Uterus (tissue), 4 donors: ENCODE data around the gene TOGARAM1. TPM values are rescaled to one million over a fixed set of nuclear protein-coding genes. Genes with fewer than 3 reads are reported as not detected.

ENCODE experiments used
- DNase-seq, 2 donors: peaks; one replicate each; pipeline ENCODE4 v3.0.0-alpha.2; 2019 to 2020
- H3K27ac ChIP-seq, 2 donors: fragments of 200-600 bp; sonication (generic); 1 replicate in 1 of 2; 2 replicates in 1 of 2; pipeline ENCODE4 v1.5.1; 2016 to 2018
- H3K27me3 ChIP-seq, 2 donors: fragments of 200-600 bp; sonication (generic); one replicate each; pipeline ENCODE4 v1.5.1; 2018 to 2019; ENCODE audit warnings: control low read depth in 1 of 2
- H3K36me3 ChIP-seq, 2 donors: fragments of 200-600 bp; sonication (generic); one replicate each; pipeline ENCODE4 v1.5.1; 2019; ENCODE audit warnings: control low read depth in 1 of 2
- H3K4me1 ChIP-seq, 2 donors: fragments of 200-600 bp; sonication (generic); one replicate each; pipeline ENCODE4 v1.5.1; 2018 to 2019; ENCODE audit warnings: control low read depth in 1 of 2
- H3K4me3 ChIP-seq, 2 donors: fragments of 200-600 bp; sonication (generic); 1 replicate in 1 of 2; 2 replicates in 1 of 2; pipeline ENCODE4 v1.5.1; 2018 to 2019; ENCODE audit warnings: mild to moderate bottlenecking in 1 of 2
- H3K9me3 ChIP-seq, 2 donors: fragments of 200-600 bp; sonication (generic); one replicate each; pipeline ENCODE4 v1.5.1; 2019; ENCODE audit warnings: control low read depth in 1 of 2
- POLR2A ChIP-seq, 2 donors: fragments of 450-650 bp; IDR thresholded peaks; one replicate each; pipeline ENCODE4 v1.6.1; 2016; ENCODE audit warnings: antibody characterized with exemption in 2 of 2, mild to moderate bottlenecking in 1 of 2, moderate library complexity in 1 of 2
- intact Hi-C: fragments of 100-400 bp; cut with DNase I; formaldehyde crosslinking; loops from one replicate; pipeline ENCODE4 v1.15.1; 2023; ENCODE audit warnings: low total_unique reads
- total RNA-seq, 4 donors: library from RNA; depleted of rRNA in 3 of 4; stranded (reverse); fragments of >200 nt in 3 of 4; gene quantifications; one replicate each; pipeline versions ENCODE4 v1.1.0 to v1.2.4, GENCODE V29; 2014 to 2023
- TF ChIP-seq, protein P1 (sequence below), 4 experiments: fragments of 200-600 bp in 2 of 4; fragments of 450-650 bp in 2 of 4; sonication (generic) in 2 of 4; IDR thresholded peaks; one replicate each; pipeline ENCODE4 v1.5.1; 2016 to 2019; ENCODE audit warnings: antibody characterized with exemption in 4 of 4, mild to moderate bottlenecking in 2 of 4, moderate library complexity in 1 of 4
- donor health status: DM: yes; HTN: yes; CAD: no.

Gene TOGARAM1
- total RNA-seq, 4 donors from 2014 or later = 10.9 to 56.5 (median 31.7) TPM

- Histone ChIP-seq H3K36me3 (no peaks in the 10 kb centered on the region), H3K27ac (no peak overlapping the region)
- TF ChIP-seq POLR2A (IDR thresholded peaks at IDR 0.05) = no peak
- TF ChIP-seq, protein P1, sequence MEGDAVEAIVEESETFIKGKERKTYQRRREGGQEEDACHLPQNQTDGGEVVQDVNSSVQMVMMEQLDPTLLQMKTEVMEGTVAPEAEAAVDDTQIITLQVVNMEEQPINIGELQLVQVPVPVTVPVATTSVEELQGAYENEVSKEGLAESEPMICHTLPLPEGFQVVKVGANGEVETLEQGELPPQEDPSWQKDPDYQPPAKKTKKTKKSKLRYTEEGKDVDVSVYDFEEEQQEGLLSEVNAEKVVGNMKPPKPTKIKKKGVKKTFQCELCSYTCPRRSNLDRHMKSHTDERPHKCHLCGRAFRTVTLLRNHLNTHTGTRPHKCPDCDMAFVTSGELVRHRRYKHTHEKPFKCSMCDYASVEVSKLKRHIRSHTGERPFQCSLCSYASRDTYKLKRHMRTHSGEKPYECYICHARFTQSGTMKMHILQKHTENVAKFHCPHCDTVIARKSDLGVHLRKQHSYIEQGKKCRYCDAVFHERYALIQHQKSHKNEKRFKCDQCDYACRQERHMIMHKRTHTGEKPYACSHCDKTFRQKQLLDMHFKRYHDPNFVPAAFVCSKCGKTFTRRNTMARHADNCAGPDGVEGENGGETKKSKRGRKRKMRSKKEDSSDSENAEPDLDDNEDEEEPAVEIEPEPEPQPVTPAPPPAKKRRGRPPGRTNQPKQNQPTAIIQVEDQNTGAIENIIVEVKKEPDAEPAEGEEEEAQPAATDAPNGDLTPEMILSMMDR (IDR thresholded peaks at IDR 0.05) = no peak
Observed at GRCh38 chr14:45065956-45066355, 104.0 kb downstream of the TOGARAM1 start.

DNA sequence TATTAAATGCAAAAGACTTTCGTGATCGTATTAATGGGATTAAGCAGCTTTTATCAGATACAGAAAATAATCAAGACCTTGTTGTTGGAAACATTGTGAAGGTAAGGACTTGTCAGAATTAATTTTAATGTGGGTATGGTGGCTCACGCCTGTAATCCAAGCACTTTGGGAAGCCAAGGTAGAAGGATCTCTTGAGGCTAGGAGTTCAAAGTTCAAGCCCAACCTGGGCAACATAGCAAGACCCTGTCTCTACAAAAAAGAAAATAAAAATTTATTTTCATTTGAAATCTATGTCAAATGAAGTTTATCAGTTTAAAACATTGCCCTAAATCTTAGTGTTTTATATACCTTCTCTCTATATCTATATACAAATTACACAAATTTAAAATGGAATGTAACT, 104.7 kb downstream of the TOGARAM1 start:
- no peak for DNase-seq
- Histone ChIP-seq H3K4me1 (no peaks in the 10 kb centered on the region), H3K9me3 (no peaks in the 10 kb centered on the region), H3K27ac (no peak overlapping the region), H3K36me3 (no peaks in the 10 kb centered on the region), H3K4me3 (no peak overlapping the region), H3K27me3 (no peaks in the 10 kb centered on the region)
- intact Hi-C loops = no loop called here
- TF ChIP-seq, protein P1 (IDR thresholded peaks at IDR 0.05) = no peak
- TF ChIP-seq POLR2A (IDR thresholded peaks at IDR 0.05) = no peak

More at GRCh38 chr14:45065956-45066355, 104.0 kb downstream of the TOGARAM1 start:
- intact Hi-C loops = no loop called here
- DNase-seq = no peak
- Histone ChIP-seq H3K27me3 (no peaks in the 10 kb centered on the region), H3K9me3 (no peaks in the 10 kb centered on the region), H3K4me1 (no peaks in the 10 kb centered on the region), H3K4me3 (no peak overlapping the region)

GRCh38 chr14:45068396-45068795, 106.4 kb downstream of the TOGARAM1 start:
- Histone ChIP-seq H3K27me3 (no peaks in the 10 kb centered on the region), H3K4me3 (no peak overlapping the region), H3K9me3 (no peaks in the 10 kb centered on the region), H3K4me1 (no peaks in the 10 kb centered on the region), H3K27ac (no peak overlapping the region), H3K36me3 (no peaks in the 10 kb centered on the region)
- TF ChIP-seq POLR2A (IDR thresholded peaks at IDR 0.05) = no peak
- TF ChIP-seq, protein P1 (IDR thresholded peaks at IDR 0.05) = no peak
- no peak for DNase-seq
- intact Hi-C loops = no loop called here

- no peaks in the 10 kb centered on the region for H3K9me3 ChIP-seq
- intact Hi-C loops = no loop called here
Observed at GRCh38 chr14:45070215-45070614, 108.2 kb downstream of the TOGARAM1 start.

GRCh38 chr14:45072126-45072525, 110.1 kb downstream of the TOGARAM1 start:
- H3K9me3 ChIP-seq = no peaks in the 10 kb centered on the region
- H3K27me3 ChIP-seq = no peaks in the 10 kb centered on the region
- H3K4me1 ChIP-seq = no peaks in the 10 kb centered on the region
- DNase-seq = no peak
- TF ChIP-seq POLR2A (IDR thresholded peaks at IDR 0.05) = no peak
- TF ChIP-seq, protein P1 (IDR thresholded peaks at IDR 0.05) = no peak
- no peak overlapping the region for H3K27ac ChIP-seq
- peaks cover 0 to 2% of the 10 kb centered on the region in 2 donors for H3K36me3 ChIP-seq
- no peak overlapping the region for H3K4me3 ChIP-seq
- intact Hi-C loops = no loop called here

More at GRCh38 chr14:45070215-45070614, 108.2 kb downstream of the TOGARAM1 start:
- no peak overlapping the region for H3K27ac ChIP-seq
- H3K4me3 ChIP-seq = no peak overlapping the region
- H3K4me1 ChIP-seq = no peaks in the 10 kb centered on the region
- DNase-seq = no peak
- H3K36me3 ChIP-seq = peaks cover 0 to 2% of the 10 kb centered on the region in 2 donors
- TF ChIP-seq, protein P1 (IDR thresholded peaks at IDR 0.05) = no peak
- no peak for TF ChIP-seq POLR2A (IDR thresholded peaks at IDR 0.05)
- H3K27me3 ChIP-seq = no peaks in the 10 kb centered on the region
